Small intestine (tissue), 7 donors: ENCODE results near the gene HP1BP3. TPM values are rescaled to one million over a fixed set of nuclear protein-coding genes. Genes with fewer than 3 reads are reported as not detected.

ENCODE experiments used
- DNase-seq, 2 donors: peaks; one replicate each; pipeline versions ENCODE4 v3.0.0 to v3.0.0-alpha.2; 2013
- FAIRE-seq: peaks from 2 replicates; lab custom pipeline; 2012; peaks lifted over from hg19 to GRCh38; lab: Jason Lieb, UNC
- H3K27ac ChIP-seq, 3 donors: one replicate each; pipeline ENCODE4 v1.5.1; 2013; ENCODE audit warnings: low read length in 2 of 3, mild to moderate bottlenecking in 2 of 3, control low read depth in 1 of 3, inconsistent platforms in 1 of 3, low read depth in 1 of 3, moderate library complexity in 1 of 3
- H3K27me3 ChIP-seq, 3 donors: one replicate each; pipeline ENCODE4 v1.6.1; 2013; ENCODE audit warnings: low read length in 3 of 3, inconsistent platforms in 1 of 3; ENCODE audit not compliant: control insufficient read depth in 3 of 3, insufficient read depth in 3 of 3
- H3K36me3 ChIP-seq, 3 donors: one replicate each; pipeline ENCODE4 v1.6.1; 2013; ENCODE audit warnings: low read length in 3 of 3, inconsistent platforms in 1 of 3, low read depth in 1 of 3, mild to moderate bottlenecking in 1 of 3, moderate library complexity in 1 of 3; ENCODE audit not compliant: control insufficient read depth in 3 of 3, insufficient read depth in 2 of 3
- H3K4me1 ChIP-seq, 3 donors: one replicate each; pipeline ENCODE4 v1.6.1; 2013; ENCODE audit warnings: low read length in 2 of 3, inconsistent platforms in 1 of 3, low read depth in 1 of 3, mild to moderate bottlenecking in 1 of 3, moderate library complexity in 1 of 3; ENCODE audit not compliant: control insufficient read depth in 3 of 3, insufficient read depth in 2 of 3
- H3K4me3 ChIP-seq, 3 donors: one replicate each; pipeline ENCODE4 v1.5.1; 2013; ENCODE audit warnings: low read length in 3 of 3, control low read depth in 1 of 3, inconsistent platforms in 1 of 3, low read depth in 1 of 3, mild to moderate bottlenecking in 1 of 3, moderate library complexity in 1 of 3
- H3K9me3 ChIP-seq, 2 donors: one replicate each; pipeline ENCODE4 v1.6.1; 2013; ENCODE audit warnings: low read depth in 1 of 2, low read length in 1 of 2; ENCODE audit not compliant: control insufficient read depth in 2 of 2, insufficient read depth in 1 of 2
- WGBS, 3 donors: extraction: QIAGEN DNeasy Blood & Tissue Kit; methylation state at CpG; one replicate each; pipeline ENCODE4 v1.1.7; 2013; 5-methylcytosine and 5-hydroxymethylcytosine counted together
- polyA plus RNA-seq, 4 donors: library from polyadenylated mRNA; stranded (reverse) in 3 of 4; unstranded in 1 of 4; fragments of 200-250 nt in 3 of 4; fragments of 120-200 nt in 1 of 4; gene quantifications; one replicate each; pipeline versions ENCODE4 v1.2.1 to v1.2.3, GENCODE V29; 2013
- donor health status: healthy with polysubstance abuse.
- donor health status: control.
- donor health status: control.
- donor health status: Bipolar disorder and iron deficiency.
- donor health status: healthy.

The HP1BP3 gene
- polyA plus RNA-seq, 4 donors: 56.4 to 241 (median 89.0) TPM

- FAIRE-seq (no peak), DNase-seq (peak; percentile 77 to 90)
- H3K4me3 ChIP-seq: peak within 1 kb of the TSS; percentile 21 to 54 (median 35)
- H3K27ac ChIP-seq: no peak within 1 kb of the TSS
- 1 to 3% (median 2%) methylated on average over 52 to 112 of the region's 112 CpGs for WGBS, 3 donors
- H3K4me1 ChIP-seq: peaks cover 2 to 3% (median 3%) of the 10 kb centered on the region in 3 donors
- peaks cover 6 to 31% (median 10%) of the 10 kb centered on the region in 3 donors for H3K27me3 ChIP-seq
- H3K36me3 ChIP-seq: no peaks in the 10 kb centered on the region
- no peaks in the 10 kb centered on the region for H3K9me3 ChIP-seq
These were observed 69.4 kb downstream of the HP1BP3 start, which contains the start of gene KIF17 for GRCh38 chr1:20717452-20718342. KIF17 (minus strand) TSS chr1:20718007; CDS start chr1:20717706, 301 bp downstream.

- H3K4me1 ChIP-seq: peaks cover 2 to 3% (median 3%) of the 10 kb centered on the region in 3 donors
- 12 to 59% (median 36%) methylated on average over 13 of the region's 13 CpGs for WGBS, 3 donors
- no peak overlapping the region for H3K4me3 ChIP-seq
- no peaks in the 10 kb centered on the region for H3K9me3 ChIP-seq
- FAIRE-seq (no peak), DNase-seq (peak; percentile 26 to 69)
- H3K27ac ChIP-seq: no peak overlapping the region
- H3K27me3 ChIP-seq: peaks cover 6 to 31% (median 10%) of the 10 kb centered on the region in 3 donors
- H3K36me3 ChIP-seq: no peaks in the 10 kb centered on the region
These were observed 70.9 kb downstream of the HP1BP3 start for GRCh38 chr1:20716232-20716631.

GRCh38 chr1:20715406-20715805 is 71.7 kb downstream of the HP1BP3 start:
- no peak overlapping the region for H3K27ac ChIP-seq
- H3K36me3 ChIP-seq: no peaks in the 10 kb centered on the region
- no peak overlapping the region for H3K4me3 ChIP-seq
- no peaks in the 10 kb centered on the region for H3K9me3 ChIP-seq
- WGBS, 3 donors: 81 to 85% (median 85%) methylated on average over 15 of the region's 15 CpGs
- DNase-seq (no peak), FAIRE-seq (no peak)
- H3K4me1 ChIP-seq: peaks cover 2 to 3% (median 3%) of the 10 kb centered on the region in 3 donors
- H3K27me3 ChIP-seq: peaks cover 6 to 31% (median 10%) of the 10 kb centered on the region in 3 donors

GRCh38 chr1:20713440-20713839 is 73.7 kb downstream of the HP1BP3 start:
- Histone ChIP-seq H3K36me3 (no peaks in the 10 kb centered on the region), H3K4me3 (no peak overlapping the region), H3K27me3 (peaks cover 6 to 16% (median 10%) of the 10 kb centered on the region in 3 donors), H3K27ac (no peak overlapping the region), H3K9me3 (no peaks in the 10 kb centered on the region), H3K4me1 (peaks cover 2 to 3% (median 3%) of the 10 kb centered on the region in 3 donors)
- FAIRE-seq (no peak), DNase-seq (peak; percentile 33 to 63)
- WGBS, 3 donors: 61 to 85% (median 67%) methylated on average over 6 of the region's 6 CpGs

- Histone ChIP-seq H3K4me1 (peaks cover 0 to 2% (median under 1%) of the 10 kb centered on the region in 3 donors), H3K27ac (no peak overlapping the region), H3K4me3 (no peak overlapping the region), H3K9me3 (peaks cover 0 to 3% of the 10 kb centered on the region in 2 donors), H3K36me3 (no peaks in the 10 kb centered on the region), H3K27me3 (peaks cover 6 to 11% (median 10%) of the 10 kb centered on the region in 3 donors)
- WGBS, 3 donors: 82 to 86% (median 82%) methylated on average over 6 of the region's 6 CpGs
- no peak for FAIRE-seq
- no peak for DNase-seq
These were observed 74.9 kb downstream of the HP1BP3 start for GRCh38 chr1:20712215-20712577.

- peaks cover 2 to 8% (median 5%) of the 10 kb centered on the region in 3 donors for H3K27me3 ChIP-seq
- no peak overlapping the region for H3K4me3 ChIP-seq
- WGBS, 3 donors: 80 to 83% (median 81%) methylated on average over 29 of the region's 29 CpGs
- FAIRE-seq (no peak), DNase-seq (no peak)
- H3K9me3 ChIP-seq: peaks cover 0 to 3% of the 10 kb centered on the region in 2 donors
- H3K4me1 ChIP-seq: no peaks in the 10 kb centered on the region
- H3K36me3 ChIP-seq: no peaks in the 10 kb centered on the region
- no peak overlapping the region for H3K27ac ChIP-seq
These were observed 75.6 kb downstream of the HP1BP3 start for GRCh38 chr1:20711285-20712214.

GRCh38 chr1:20710469-20711284 is 76.4 kb downstream of the HP1BP3 start:
- H3K27ac ChIP-seq: no peak overlapping the region
- no peaks in the 10 kb centered on the region for H3K4me1 ChIP-seq
- DNase-seq (no peak), FAIRE-seq (no peak)
- H3K4me3 ChIP-seq: no peak overlapping the region
- WGBS, 3 donors: 66 to 71% (median 67%) methylated on average over 18 of the region's 18 CpGs
- peaks cover 0 to 2% (median 0%) of the 10 kb centered on the region in 3 donors for H3K27me3 ChIP-seq
- no peaks in the 10 kb centered on the region for H3K36me3 ChIP-seq
- peaks cover 0 to 3% of the 10 kb centered on the region in 2 donors for H3K9me3 ChIP-seq
